H9 (cell line): ENCODE measurements around the gene SPTA1. TPM values are rescaled to one million over a fixed set of nuclear protein-coding genes. Genes with fewer than 3 reads are reported as not detected.

Source experiments
- DNase-seq: peaks from one replicate; pipeline ENCODE4 v3.0.0-alpha.2; 2017
- H2AFZ ChIP-seq: one replicate; pipeline ENCODE4 v1.6.1; 2013; ENCODE audit warnings: mild to moderate bottlenecking, low read length, control low read depth, moderate library complexity
- H2AK5ac ChIP-seq: 2 replicates; pipeline ENCODE4 v1.6.1; 2013; ENCODE audit warnings: low read length, control low read depth, mixed read lengths; ENCODE audit not compliant: insufficient read length
- H2BK120ac ChIP-seq: one replicate; pipeline ENCODE4 v1.6.1; 2013; ENCODE audit warnings: low read depth, mild to moderate bottlenecking, low read length, control low read depth, inconsistent platforms; ENCODE audit not compliant: poor library complexity, severe bottlenecking
- H2BK12ac ChIP-seq: 2 replicates; pipeline ENCODE4 v1.6.1; 2013; ENCODE audit warnings: low read length, control low read depth, mixed read lengths, low read depth; ENCODE audit not compliant: insufficient read length
- H2BK15ac ChIP-seq: 2 replicates; pipeline ENCODE4 v1.6.1; 2013; ENCODE audit warnings: low read depth, low read length, control low read depth
- H2BK20ac ChIP-seq: one replicate; pipeline ENCODE4 v1.6.1; 2013; ENCODE audit warnings: low read depth, mild to moderate bottlenecking, low read length, control low read depth, inconsistent platforms; ENCODE audit not compliant: poor library complexity, severe bottlenecking
- H2BK5ac ChIP-seq: 2 replicates; pipeline ENCODE4 v1.6.1; 2013; ENCODE audit warnings: low read length, control low read depth, mixed read lengths; ENCODE audit not compliant: insufficient read length
- H3K14ac ChIP-seq: 2 replicates; pipeline ENCODE4 v1.6.1; 2013; ENCODE audit warnings: low read length, control low read depth; ENCODE audit not compliant: insufficient read depth
- H3K18ac ChIP-seq: 2 replicates; pipeline ENCODE4 v1.6.1; 2013; ENCODE audit warnings: low read depth, mild to moderate bottlenecking, mixed read lengths, low read length, control low read depth; ENCODE audit not compliant: insufficient read length
- H3K23ac ChIP-seq: 2 replicates; pipeline ENCODE4 v1.6.1; 2013; ENCODE audit warnings: low read length, control low read depth, mixed read lengths, low read depth; ENCODE audit not compliant: insufficient read length
- H3K23me2 ChIP-seq: 2 replicates; pipeline ENCODE4 v1.6.1; 2013; ENCODE audit warnings: low read depth, mild to moderate bottlenecking, mixed read lengths, low read length, control low read depth; ENCODE audit not compliant: insufficient read length, poor library complexity, severe bottlenecking
- H3K27ac ChIP-seq: 2 replicates; pipeline ENCODE4 v1.5.1; 2013; ENCODE audit warnings: low read length, control low read depth, mixed read lengths, low read depth; ENCODE audit not compliant: insufficient read length
- H3K27me3 ChIP-seq: 2 replicates; pipeline ENCODE4 v1.6.1; 2013; ENCODE audit warnings: low read length, control low read depth, inconsistent platforms; ENCODE audit not compliant: insufficient read depth
- H3K4ac ChIP-seq: 2 replicates; pipeline ENCODE4 v1.6.1; 2013; ENCODE audit warnings: low read depth, mild to moderate bottlenecking, control low read depth, inconsistent platforms, low read length, moderate library complexity
- H3K4me1 ChIP-seq: 2 replicates; pipeline ENCODE4 v1.6.1; 2013; ENCODE audit warnings: low read length, control low read depth, inconsistent platforms; ENCODE audit not compliant: insufficient read depth
- H3K4me2 ChIP-seq: 2 replicates; pipeline ENCODE4 v1.6.1; 2013; ENCODE audit warnings: low read length, control low read depth, mixed read lengths; ENCODE audit not compliant: insufficient read length, insufficient read depth
- H3K56ac ChIP-seq: 2 replicates; pipeline ENCODE4 v1.6.1; 2013; ENCODE audit warnings: low read depth, mild to moderate bottlenecking, mixed read lengths, low read length, control low read depth; ENCODE audit not compliant: insufficient read length
- H3K79me1 ChIP-seq: 2 replicates; pipeline ENCODE4 v1.6.1; 2013; ENCODE audit warnings: low read depth, mild to moderate bottlenecking, moderate library complexity, low read length, control low read depth, inconsistent platforms; ENCODE audit not compliant: insufficient read depth, poor library complexity, severe bottlenecking
- H3K79me2 ChIP-seq: 2 replicates; pipeline ENCODE4 v1.6.1; 2013; ENCODE audit warnings: low read length, control low read depth, inconsistent platforms; ENCODE audit not compliant: insufficient read depth
- H3K9ac ChIP-seq: 2 replicates; pipeline ENCODE4 v1.6.1; 2013; ENCODE audit warnings: low read length, control low read depth, mixed read lengths; ENCODE audit not compliant: insufficient read length; ENCODE audit errors: extremely low read depth
- H3K9me3 ChIP-seq: one replicate; pipeline ENCODE4 v1.6.1; 2013; ENCODE audit warnings: low read depth, low read length, inconsistent platforms; ENCODE audit not compliant: control insufficient read depth
- H3T11ph ChIP-seq: one replicate; pipeline ENCODE4 v1.6.1; 2013; ENCODE audit warnings: mild to moderate bottlenecking, low read length, control low read depth, inconsistent platforms
- H4K20me1 ChIP-seq: one replicate; pipeline ENCODE4 v1.6.1; 2013; ENCODE audit not compliant: control insufficient read depth, insufficient read length, insufficient read depth
- H4K5ac ChIP-seq: 2 replicates; pipeline ENCODE4 v1.6.1; 2013; ENCODE audit warnings: low read depth, mild to moderate bottlenecking, mixed read lengths, low read length, control low read depth; ENCODE audit not compliant: insufficient read length
- H4K8ac ChIP-seq: replicated peaks from 2 replicates; pipeline ENCODE4 v1.6.1; 2013; ENCODE audit warnings: low read length, control low read depth, mixed read lengths, low read depth; ENCODE audit not compliant: insufficient read length
- H4K91ac ChIP-seq: 2 replicates; pipeline ENCODE4 v1.6.1; 2013; ENCODE audit warnings: low read depth, mild to moderate bottlenecking, moderate library complexity, mixed read lengths, low read length, control low read depth; ENCODE audit not compliant: insufficient read length
- H3K27ac Mint-ChIP-seq, 3 experiments: 2 replicates in 2 of 3; 3 replicates in 1 of 3; pipeline ENCODE4 v1.8.0; 2020 to 2021; ENCODE audit warnings: mixed read lengths in 3 of 3, mild to moderate bottlenecking in 1 of 3, moderate library complexity in 1 of 3
- H3K27me3 Mint-ChIP-seq: 2 replicates; pipeline ENCODE4 v1.8.0; 2021; ENCODE audit warnings: low read depth, mild to moderate bottlenecking, moderate library complexity, mixed read lengths
- H3K36me3 Mint-ChIP-seq, 3 experiments: 2 replicates in 2 of 3; 3 replicates in 1 of 3; pipeline ENCODE4 v1.8.0; 2020 to 2021; ENCODE audit warnings: low read depth in 3 of 3, mixed read lengths in 3 of 3; ENCODE audit not compliant: insufficient read depth in 1 of 3
- H3K4me1 Mint-ChIP-seq, 2 experiments: 2 replicates each; pipeline ENCODE4 v1.8.0; 2020; ENCODE audit warnings: mixed read lengths in 2 of 2
- H3K4me3 Mint-ChIP-seq, 2 experiments: 2 replicates in 1 of 2; 3 replicates in 1 of 2; pipeline ENCODE4 v1.8.0; 2020 to 2021; ENCODE audit warnings: mild to moderate bottlenecking in 2 of 2, mixed read lengths in 2 of 2, moderate library complexity in 1 of 2
- H3K9me3 Mint-ChIP-seq, 2 experiments: 2 replicates in 1 of 2; 3 replicates in 1 of 2; pipeline ENCODE4 v1.8.0; 2020; ENCODE audit warnings: mild to moderate bottlenecking in 2 of 2, mixed read lengths in 2 of 2, moderate library complexity in 1 of 2
- CTCF ChIP-seq: fragments of 200-600 bp; sonication (generic); conservative IDR thresholded peaks from 3 replicates; pipeline ENCODE4 v1.8.0; 2021; ENCODE audit warnings: antibody characterized with exemption, mild to moderate bottlenecking
- WGBS: extraction: QIAGEN DNeasy Blood & Tissue Kit; methylation state at CpG from one replicate; pipeline ENCODE4 v1.1.7; 2013; ENCODE audit warnings: missing lambda C conversion rate, low lambda C conversion rate, mixed read lengths; ENCODE audit not compliant: insufficient read length; ENCODE audit errors: extremely low coverage; 5-methylcytosine and 5-hydroxymethylcytosine counted together
- total RNA-seq: library from RNA; stranded (reverse); gene quantifications from 2 replicates; pipeline ENCODE4 v1.2.1, GENCODE V29; 2021

The SPTA1 gene
- total RNA-seq, 1 experiment from 2014 or later = not detected

DNA sequence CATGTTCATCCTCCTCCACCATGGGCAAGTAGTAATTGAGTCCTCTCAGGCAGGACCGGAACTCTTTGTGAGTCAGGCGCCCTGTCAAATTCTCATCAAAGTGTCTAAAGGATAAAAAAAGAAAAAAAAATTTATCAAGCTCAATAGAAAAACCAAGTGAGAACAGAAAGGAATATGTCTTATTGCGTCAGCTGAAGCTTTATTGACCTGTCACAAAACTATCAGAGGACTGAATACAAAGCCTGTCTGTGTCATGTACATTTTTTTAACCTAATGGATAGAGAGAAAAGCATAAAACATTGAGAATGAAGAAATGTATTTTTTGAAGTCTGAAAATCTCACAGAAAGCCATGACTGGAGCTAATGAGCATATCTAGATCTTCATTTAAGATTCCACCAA, 72.8 kb downstream of the SPTA1 start:
- H3K4me3 Mint-ChIP-seq = no peak overlapping the region
- H3K9me3 ChIP-seq = no peaks in the 10 kb centered on the region
- no peak overlapping the region for H3K14ac ChIP-seq
- no peak overlapping the region for H2BK20ac ChIP-seq
- H2BK5ac ChIP-seq = no peak overlapping the region
- H3T11ph ChIP-seq = no peak overlapping the region
- no peak overlapping the region for H4K5ac ChIP-seq
- TF ChIP-seq CTCF = no peak
- no peak for DNase-seq
- H3K4me2 ChIP-seq = no peak overlapping the region
- no peaks in the 10 kb centered on the region for H3K79me1 ChIP-seq
- no peak overlapping the region for H3K18ac ChIP-seq
- H3K4ac ChIP-seq = no peak overlapping the region
- no CpG with 5 or more reads among the region's 3 CpGs for WGBS
- no peaks in the 10 kb centered on the region for H3K4me1 ChIP-seq
- H3K27ac Mint-ChIP-seq = no peak overlapping the region
- no peaks in the 10 kb centered on the region for H3K27me3 ChIP-seq
- no peaks in the 10 kb centered on the region; a peak in 1 of 7 replicates for H3K36me3 Mint-ChIP-seq
- H4K8ac ChIP-seq = no peak overlapping the region
- H3K79me2 ChIP-seq = no peaks in the 10 kb centered on the region
- H3K27ac ChIP-seq = no peak overlapping the region
- H4K20me1 ChIP-seq = no peaks in the 10 kb centered on the region
- no peak overlapping the region for H2BK12ac ChIP-seq
- no peaks in the 10 kb centered on the region for H3K4me1 Mint-ChIP-seq
- no peak overlapping the region for H2AK5ac ChIP-seq
- no peak overlapping the region for H2BK15ac ChIP-seq
- H3K23ac ChIP-seq = no peak overlapping the region
- no peak overlapping the region for H2BK120ac ChIP-seq
- no peak overlapping the region for H4K91ac ChIP-seq
- H2AFZ ChIP-seq = no peak overlapping the region
- no peak overlapping the region for H3K56ac ChIP-seq
- H3K27me3 Mint-ChIP-seq = peaks cover 3% of the 10 kb centered on the region; the same call in 1 of the 2 replicates
- no peak overlapping the region for H3K9ac ChIP-seq
- no peaks in the 10 kb centered on the region for H3K23me2 ChIP-seq
- no peaks in the 10 kb centered on the region for H3K9me3 Mint-ChIP-seq
